NCI-H1092 (cell line): Measurements from ENCODE around the gene PHLDA2.
A peak's percentile ranks its signal among the peaks of the same experiment; 100 is the strongest.
"Not testable (repeated sequence)": the region's sequence is repeated elsewhere in the genome, so short reads cannot be mapped to it uniquely, and the experiment has no call there.

Experiments used
- DNase-seq: peaks from one replicate; lab custom pipeline; 2025; lab: John Stamatoyannopoulos, UW

PHLDA2 gene

GRCh38 chr11:2914455-2915195 lies 14.6 kb downstream of the PHLDA2 start:
- peak; percentile 49 for DNase-seq

GRCh38 chr11:2913776-2914175 lies 15.4 kb downstream of the PHLDA2 start:
- DNase-seq = no peak

DNA sequence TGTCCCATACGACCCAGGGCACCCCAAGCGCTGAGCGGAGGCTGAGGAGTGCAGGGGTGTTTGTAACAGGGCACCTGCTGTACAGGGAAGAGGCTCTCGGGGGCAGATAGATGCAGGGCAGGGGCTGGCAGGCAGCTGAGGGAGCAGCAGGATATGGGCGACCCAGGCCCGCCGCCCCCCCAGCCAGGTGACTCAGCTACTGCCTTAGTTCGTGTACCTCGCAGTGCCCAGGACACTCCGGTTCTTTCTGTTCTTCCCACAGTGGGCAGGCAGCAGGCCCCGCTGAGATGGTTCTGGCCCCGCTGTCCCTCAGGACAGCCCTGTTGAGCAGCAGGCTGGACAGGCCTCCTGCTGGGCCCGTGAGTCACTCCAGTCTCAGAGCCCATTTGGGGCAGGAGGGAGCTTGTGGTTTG lies 16.2 kb downstream of the PHLDA2 start:
- DNase-seq = no peak

GRCh38 chr11:2912498-2912897 lies 16.7 kb downstream of the PHLDA2 start:
- DNase-seq = no peak

GRCh38 chr11:2911785-2912391 lies 17.3 kb downstream of the PHLDA2 start:
- no peak for DNase-seq

GRCh38 chr11:2911088-2911784 lies 18.0 kb downstream of the PHLDA2 start:
- no peak for DNase-seq

- no peak for DNase-seq
Measured at GRCh38 chr11:2910401-2910955, 18.7 kb downstream of the PHLDA2 start.

GRCh38 chr11:2909133-2909902 lies 19.9 kb downstream of the PHLDA2 start:
- no peak for DNase-seq

- DNase-seq = no peak
Measured at GRCh38 chr11:2908130-2908529, 21.1 kb downstream of the PHLDA2 start.

DNA sequence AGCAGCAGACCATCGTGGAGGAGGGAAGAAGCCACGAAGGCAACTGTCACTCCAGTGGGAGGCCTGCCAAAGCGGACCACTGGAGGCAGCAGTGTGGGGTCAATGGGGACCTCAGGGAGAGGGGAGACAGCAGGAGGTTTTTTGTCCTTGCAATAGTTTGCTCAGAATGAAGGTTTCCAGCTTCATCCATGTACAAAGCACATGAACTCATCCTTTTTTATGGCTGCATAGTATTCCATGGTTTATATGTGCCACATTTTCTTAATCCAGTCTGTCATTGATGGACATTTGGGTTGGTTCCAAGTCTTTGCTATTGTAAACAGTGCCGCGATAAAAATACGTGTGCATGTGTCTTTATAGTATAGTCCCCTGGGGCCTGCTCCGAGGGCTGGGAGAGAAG lies 23.9 kb downstream of the PHLDA2 start:
- not testable (repeated sequence) for DNase-seq

- no peak for DNase-seq
Measured at GRCh38 chr11:2904153-2905052, 24.8 kb downstream of the PHLDA2 start.

- no peak for DNase-seq
Measured at GRCh38 chr11:2903672-2904011, 25.6 kb downstream of the PHLDA2 start.

GRCh38 chr11:2902784-2903671 lies 26.2 kb downstream of the PHLDA2 start:
- no peak for DNase-seq

- peak; percentile 66 for DNase-seq
Measured at GRCh38 chr11:2901854-2902783, 27.1 kb downstream of the PHLDA2 start.

GRCh38 chr11:2901196-2901796 lies 27.9 kb downstream of the PHLDA2 start:
- no peak for DNase-seq

GRCh38 chr11:2899080-2899783 lies 30.0 kb downstream of the PHLDA2 start:
- no peak for DNase-seq

GRCh38 chr11:2898366-2899079 lies 30.7 kb downstream of the PHLDA2 start:
- no peak for DNase-seq
